HG03571 (cell line): Measurements from ENCODE around the gene FGF3.

Experiments
- ATAC-seq: cut with Tn5 transposase; IDR thresholded peaks from one replicate; pipeline ENCODE4 v1.9.1; 2021; ENCODE audit not compliant: unreplicated experiment

The FGF3 gene

GRCh38 chr11:69844396-69844795 is 25.2 kb upstream of the FGF3 start:
- no peak for ATAC-seq

- ATAC-seq: no peak
These were observed 24.3 kb upstream of the FGF3 start for GRCh38 chr11:69843529-69843921.

- no peak for ATAC-seq
These were observed 23.7 kb upstream of the FGF3 start for GRCh38 chr11:69842746-69843528.

- ATAC-seq: no peak
These were observed 22.9 kb upstream of the FGF3 start for GRCh38 chr11:69841859-69842698.

- no peak for ATAC-seq
These were observed 22.1 kb upstream of the FGF3 start for GRCh38 chr11:69841170-69841858.

- ATAC-seq: no peak
These were observed 21.4 kb upstream of the FGF3 start for GRCh38 chr11:69840371-69841169.

GRCh38 chr11:69839516-69839915 is 20.3 kb upstream of the FGF3 start:
- ATAC-seq: no peak

GRCh38 chr11:69837791-69838190 is 18.6 kb upstream of the FGF3 start:
- no peak for ATAC-seq

DNA sequence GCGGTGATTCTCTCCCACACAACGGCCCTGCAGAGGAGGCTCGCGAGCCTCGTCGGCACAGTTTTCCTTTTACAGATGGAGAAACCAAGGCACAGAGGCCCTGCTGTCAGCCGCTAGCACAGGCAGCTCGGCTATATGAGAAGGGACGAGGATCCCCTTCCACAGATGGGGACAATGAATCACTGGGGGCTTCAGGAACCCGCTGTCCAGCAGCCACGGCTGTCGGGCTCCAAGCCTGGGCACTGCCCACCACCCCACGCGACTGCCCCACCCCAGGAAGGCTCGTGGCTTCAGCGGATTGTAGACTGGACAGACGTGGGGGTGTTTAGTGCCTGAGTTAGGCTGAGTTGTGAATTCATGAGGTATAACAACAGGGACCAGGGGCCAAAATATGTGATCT is 17.2 kb upstream of the FGF3 start:
- ATAC-seq: no peak

DNA sequence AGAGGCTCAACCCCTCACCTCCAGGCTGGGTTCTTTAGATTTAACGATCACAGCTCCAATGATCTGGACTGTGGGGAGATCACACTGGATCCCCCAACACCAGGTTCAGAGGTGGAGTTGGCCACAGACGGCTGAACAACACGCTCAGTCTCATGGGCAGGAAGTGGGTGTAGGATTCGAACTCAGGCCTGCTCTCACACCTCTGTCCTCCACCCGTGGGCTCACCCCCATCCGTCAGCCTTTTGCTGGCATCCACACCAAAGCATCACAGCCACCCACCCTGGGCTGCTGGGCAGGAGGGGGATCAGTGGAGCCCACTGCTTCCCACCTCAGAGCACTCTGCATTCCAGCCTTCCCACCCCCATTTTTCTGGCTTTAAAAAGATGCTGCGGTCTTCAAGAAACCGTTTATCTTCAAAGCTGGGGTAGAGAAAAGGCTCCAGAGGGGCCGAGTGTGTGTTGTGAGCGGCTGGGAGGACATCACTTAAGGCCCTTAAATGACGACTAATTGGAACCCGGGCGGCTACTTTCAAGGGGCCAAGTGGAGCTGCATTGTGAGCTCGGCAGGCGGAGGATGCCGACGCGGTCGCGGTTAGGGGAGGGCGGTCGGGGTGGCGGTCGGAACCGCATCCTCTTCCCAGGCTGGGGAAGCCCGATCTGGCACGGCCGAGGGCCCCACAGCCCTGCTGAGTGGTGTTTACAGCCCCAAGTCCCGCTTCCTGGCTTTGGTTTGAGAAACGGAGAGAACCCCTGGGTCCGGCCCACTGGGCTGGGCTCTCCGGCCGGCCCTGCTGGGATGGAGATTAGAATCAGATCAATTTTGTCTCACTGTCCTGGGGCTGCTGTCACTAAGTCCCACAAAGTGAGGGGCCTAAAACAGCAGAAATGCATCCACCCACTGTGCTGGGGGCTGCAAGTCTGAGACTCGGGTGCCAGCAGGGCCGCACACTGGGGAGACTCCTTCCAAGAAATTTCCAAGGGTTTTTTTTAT is 15.9 kb upstream of the FGF3 start:
- no peak for ATAC-seq

- ATAC-seq: no peak
These were observed 15.0 kb upstream of the FGF3 start for GRCh38 chr11:69834251-69834650.

- no peak for ATAC-seq
These were observed 13.6 kb upstream of the FGF3 start for GRCh38 chr11:69832561-69833413.

DNA sequence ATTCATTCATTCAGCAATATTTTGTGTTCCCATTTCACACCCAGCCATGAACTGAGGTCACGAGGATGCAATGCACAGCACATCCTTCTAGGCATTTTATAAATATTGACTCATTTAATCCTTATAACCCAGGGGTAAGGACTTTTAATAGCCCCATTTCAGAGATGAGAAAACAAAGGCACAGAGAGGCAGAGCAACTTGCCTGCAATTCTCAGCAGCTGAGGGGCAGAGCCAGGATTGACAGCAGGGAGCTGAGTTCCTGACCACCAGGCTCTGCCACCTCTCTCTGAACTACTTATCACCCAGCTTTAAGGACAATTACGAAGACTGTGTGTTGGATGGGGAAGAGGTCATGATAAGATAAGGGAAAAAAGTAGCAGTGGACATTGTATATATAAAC is 12.8 kb upstream of the FGF3 start:
- no peak for ATAC-seq

- no peak for ATAC-seq
These were observed 10.9 kb upstream of the FGF3 start for GRCh38 chr11:69830086-69830485.

GRCh38 chr11:69828971-69829344 is 9.7 kb upstream of the FGF3 start:
- ATAC-seq: no peak

- ATAC-seq: no peak
These were observed 9.2 kb upstream of the FGF3 start for GRCh38 chr11:69828276-69828970.

DNA sequence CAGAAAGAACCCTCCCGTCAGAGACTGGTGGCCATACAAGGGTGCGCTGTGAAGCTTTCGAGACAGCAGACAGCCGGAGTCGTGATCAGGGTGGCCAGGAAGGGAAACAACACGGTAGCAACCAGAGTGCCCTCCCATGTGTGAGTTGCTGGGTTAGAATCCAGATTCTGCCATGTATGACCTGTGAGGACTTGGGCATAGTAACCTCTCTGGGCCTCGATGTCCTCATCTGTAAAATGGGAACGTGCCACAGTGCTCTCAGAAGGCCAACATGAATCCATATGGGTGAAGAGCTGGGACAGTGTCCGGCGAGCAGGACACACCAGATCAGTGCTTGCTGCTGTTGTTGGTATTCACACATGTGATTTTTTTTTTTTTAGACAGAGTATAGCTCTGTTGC is 7.6 kb upstream of the FGF3 start:
- ATAC-seq: no peak

DNA sequence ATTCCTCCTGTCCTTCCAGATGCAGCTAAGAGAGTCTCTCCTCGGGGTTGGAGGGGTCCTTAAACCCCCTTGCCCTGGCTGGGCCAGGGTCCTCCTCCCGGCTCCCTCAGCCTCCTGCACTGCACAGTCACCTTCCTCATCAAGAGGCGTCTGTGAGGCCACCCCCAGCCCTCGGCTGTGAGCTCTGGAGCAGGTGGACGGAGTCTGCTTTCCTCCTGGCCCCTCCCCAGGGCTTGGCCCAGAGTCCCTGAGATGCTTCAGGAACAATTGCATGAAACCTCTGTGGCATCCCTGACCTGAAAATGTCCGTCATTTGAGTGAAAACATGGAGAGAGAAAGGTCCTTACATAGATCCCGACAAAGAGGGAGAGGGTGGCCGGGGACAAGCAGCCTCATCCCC is 6.7 kb upstream of the FGF3 start:
- no peak for ATAC-seq
